ENCODE data around the gene PIEZO2.

Gene PIEZO2

GRCh38 chr18:10890022-10890421 is 259.3 kb downstream of the PIEZO2 start:
- Mint-ChIP-seq H3K4me3 (no peak overlapping the region), H3K4me1 (peaks cover 30% of the 10 kb centered on the region), H3K9me3 (peaks cover 3% of the 10 kb centered on the region), H3K27me3 (ENCODE audit: low read depth, poor library complexity) (peaks cover 19% of the 10 kb centered on the region), H3K36me3 (ENCODE audit: low read depth) (no peaks in the 10 kb centered on the region), H3K27ac (no peak overlapping the region)
- TF ChIP-seq, protein P1, sequence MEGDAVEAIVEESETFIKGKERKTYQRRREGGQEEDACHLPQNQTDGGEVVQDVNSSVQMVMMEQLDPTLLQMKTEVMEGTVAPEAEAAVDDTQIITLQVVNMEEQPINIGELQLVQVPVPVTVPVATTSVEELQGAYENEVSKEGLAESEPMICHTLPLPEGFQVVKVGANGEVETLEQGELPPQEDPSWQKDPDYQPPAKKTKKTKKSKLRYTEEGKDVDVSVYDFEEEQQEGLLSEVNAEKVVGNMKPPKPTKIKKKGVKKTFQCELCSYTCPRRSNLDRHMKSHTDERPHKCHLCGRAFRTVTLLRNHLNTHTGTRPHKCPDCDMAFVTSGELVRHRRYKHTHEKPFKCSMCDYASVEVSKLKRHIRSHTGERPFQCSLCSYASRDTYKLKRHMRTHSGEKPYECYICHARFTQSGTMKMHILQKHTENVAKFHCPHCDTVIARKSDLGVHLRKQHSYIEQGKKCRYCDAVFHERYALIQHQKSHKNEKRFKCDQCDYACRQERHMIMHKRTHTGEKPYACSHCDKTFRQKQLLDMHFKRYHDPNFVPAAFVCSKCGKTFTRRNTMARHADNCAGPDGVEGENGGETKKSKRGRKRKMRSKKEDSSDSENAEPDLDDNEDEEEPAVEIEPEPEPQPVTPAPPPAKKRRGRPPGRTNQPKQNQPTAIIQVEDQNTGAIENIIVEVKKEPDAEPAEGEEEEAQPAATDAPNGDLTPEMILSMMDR (IDR thresholded peaks at IDR 0.05), result no peak
- DNase-seq, result no peak

- H3K27me3 Mint-ChIP-seq (ENCODE audit: low read depth, poor library complexity), result peaks cover 11% of the 10 kb centered on the region
- TF ChIP-seq, protein P1 (IDR thresholded peaks at IDR 0.05), result no peak
- H3K4me1 Mint-ChIP-seq, result no peaks in the 10 kb centered on the region
- H3K4me3 Mint-ChIP-seq, result no peak overlapping the region
- DNase-seq, result no peak
- no peak overlapping the region for H3K27ac Mint-ChIP-seq
- no peaks in the 10 kb centered on the region for H3K36me3 Mint-ChIP-seq (ENCODE audit: low read depth)
- no peaks in the 10 kb centered on the region for H3K9me3 Mint-ChIP-seq
Observed at GRCh38 chr18:10878703-10879102, 270.7 kb downstream of the PIEZO2 start.

DNA sequence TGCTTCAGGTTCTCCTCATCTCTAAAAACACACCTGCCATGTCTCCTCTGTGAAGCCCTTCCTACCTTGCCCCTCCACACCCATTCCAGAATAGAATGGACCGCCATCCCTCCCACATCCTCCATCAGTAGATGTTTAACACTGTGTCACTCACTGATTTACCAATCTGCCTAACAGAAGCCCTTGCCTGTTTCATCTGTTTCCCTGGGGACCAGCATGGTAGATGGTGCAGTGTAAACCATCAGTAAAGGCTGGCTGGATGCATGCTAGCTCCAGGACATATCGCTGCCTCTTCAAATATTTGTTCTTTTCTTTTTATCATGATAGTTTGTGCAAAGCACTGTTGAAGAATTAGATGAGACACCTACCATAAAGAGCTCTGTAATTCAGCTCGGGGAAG is 271.4 kb downstream of the PIEZO2 start:
- Mint-ChIP-seq H3K4me1 (no peaks in the 10 kb centered on the region), H3K36me3 (ENCODE audit: low read depth) (no peaks in the 10 kb centered on the region), H3K27ac (no peak overlapping the region), H3K4me3 (no peak overlapping the region), H3K9me3 (no peaks in the 10 kb centered on the region), H3K27me3 (ENCODE audit: low read depth, poor library complexity) (peaks cover 11% of the 10 kb centered on the region)
- TF ChIP-seq, protein P1 (IDR thresholded peaks at IDR 0.05), result no peak
- no peak for DNase-seq

DNA sequence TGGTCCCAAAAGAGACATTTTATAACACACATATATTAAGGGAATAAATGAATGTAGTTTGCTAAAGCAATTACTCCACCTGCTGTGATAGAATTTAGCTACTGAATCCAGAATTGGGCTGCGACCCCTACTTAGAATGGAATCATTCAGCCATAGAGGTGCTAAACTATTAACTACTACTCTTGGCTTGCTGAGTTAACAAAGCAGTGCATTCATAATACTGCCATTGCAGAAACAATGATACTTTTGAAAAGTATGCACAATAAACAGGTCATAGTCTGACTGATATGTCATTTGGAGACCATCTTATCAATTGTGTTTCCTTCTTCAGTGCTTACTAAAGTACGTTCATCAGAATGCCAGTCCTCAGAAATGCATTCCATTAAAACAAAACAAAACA is 273.6 kb downstream of the PIEZO2 start:
- TF ChIP-seq, protein P1 (IDR thresholded peaks at IDR 0.05), result no peak
- H3K36me3 Mint-ChIP-seq (ENCODE audit: low read depth), result no peaks in the 10 kb centered on the region
- H3K4me3 Mint-ChIP-seq, result no peak overlapping the region
- DNase-seq, result no peak
- no peaks in the 10 kb centered on the region for H3K9me3 Mint-ChIP-seq
- H3K27ac Mint-ChIP-seq, result no peak overlapping the region
- peaks cover 11% of the 10 kb centered on the region for H3K27me3 Mint-ChIP-seq (ENCODE audit: low read depth, poor library complexity)
- no peaks in the 10 kb centered on the region for H3K4me1 Mint-ChIP-seq

DNA sequence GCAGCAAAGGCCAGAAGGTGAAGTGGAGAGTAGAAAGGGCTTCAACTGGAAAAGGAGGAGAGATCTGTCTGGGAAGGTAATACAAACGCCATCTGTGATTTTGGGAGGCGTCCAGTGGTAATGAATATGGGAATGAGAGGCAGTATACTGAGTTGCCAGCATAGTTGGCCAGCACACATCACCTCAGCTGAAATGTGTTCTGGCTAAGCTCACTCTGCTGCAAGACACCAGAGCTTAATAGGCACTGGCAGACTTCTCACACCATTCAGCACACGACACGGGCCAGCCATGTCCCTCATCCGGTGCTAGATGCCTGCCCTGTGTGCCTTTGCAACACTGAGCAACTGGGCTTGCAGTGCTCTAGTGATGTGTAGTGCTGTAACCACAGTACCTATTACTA is 277.1 kb downstream of the PIEZO2 start:
- Mint-ChIP-seq H3K27ac (no peak overlapping the region), H3K9me3 (no peaks in the 10 kb centered on the region), H3K4me1 (no peaks in the 10 kb centered on the region), H3K4me3 (no peak overlapping the region), H3K36me3 (ENCODE audit: low read depth) (no peaks in the 10 kb centered on the region), H3K27me3 (ENCODE audit: low read depth, poor library complexity) (peaks cover 6% of the 10 kb centered on the region)
- DNase-seq, result no peak
- TF ChIP-seq, protein P1 (IDR thresholded peaks at IDR 0.05), result no peak

- no peak overlapping the region for H3K27ac Mint-ChIP-seq
- no peak overlapping the region for H3K4me3 Mint-ChIP-seq
- peaks cover 11% of the 10 kb centered on the region for H3K36me3 Mint-ChIP-seq (ENCODE audit: low read depth)
- H3K4me1 Mint-ChIP-seq, result peaks cover 17% of the 10 kb centered on the region
- peaks cover 3% of the 10 kb centered on the region for H3K27me3 Mint-ChIP-seq (ENCODE audit: low read depth, poor library complexity)
- no peak for DNase-seq
- TF ChIP-seq, protein P1 (IDR thresholded peaks at IDR 0.05), result no peak
- peaks cover 37% of the 10 kb centered on the region for H3K9me3 Mint-ChIP-seq
Observed at GRCh38 chr18:10864722-10865121, 284.6 kb downstream of the PIEZO2 start.

Measured in nephron progenitor cell (in vitro differentiated cells).